PC-9 (cell line): Measurements from ENCODE around the gene ARHGAP45.
"Not testable (repeated sequence)": the region's sequence is repeated elsewhere in the genome, so short reads cannot be mapped to it uniquely, and the experiment has no call there.

Experiments
- EZH2 ChIP-seq: fragments of 200-600 bp; sonication (generic); IDR thresholded peaks from 2 replicates; pipeline ENCODE4 v1.8.0; 2017; ENCODE audit warnings: antibody characterized with exemption, low read depth
- TF ChIP-seq, protein P1 (sequence below): fragments of 200-600 bp; sonication (generic); conservative IDR thresholded peaks from 2 replicates; pipeline ENCODE4 v1.6.1; 2017; ENCODE audit warnings: mixed run types, antibody characterized with exemption, mild to moderate bottlenecking, moderate library complexity

- TF ChIP-seq EZH2, result not testable (repeated sequence)
- TF ChIP-seq, protein P1, sequence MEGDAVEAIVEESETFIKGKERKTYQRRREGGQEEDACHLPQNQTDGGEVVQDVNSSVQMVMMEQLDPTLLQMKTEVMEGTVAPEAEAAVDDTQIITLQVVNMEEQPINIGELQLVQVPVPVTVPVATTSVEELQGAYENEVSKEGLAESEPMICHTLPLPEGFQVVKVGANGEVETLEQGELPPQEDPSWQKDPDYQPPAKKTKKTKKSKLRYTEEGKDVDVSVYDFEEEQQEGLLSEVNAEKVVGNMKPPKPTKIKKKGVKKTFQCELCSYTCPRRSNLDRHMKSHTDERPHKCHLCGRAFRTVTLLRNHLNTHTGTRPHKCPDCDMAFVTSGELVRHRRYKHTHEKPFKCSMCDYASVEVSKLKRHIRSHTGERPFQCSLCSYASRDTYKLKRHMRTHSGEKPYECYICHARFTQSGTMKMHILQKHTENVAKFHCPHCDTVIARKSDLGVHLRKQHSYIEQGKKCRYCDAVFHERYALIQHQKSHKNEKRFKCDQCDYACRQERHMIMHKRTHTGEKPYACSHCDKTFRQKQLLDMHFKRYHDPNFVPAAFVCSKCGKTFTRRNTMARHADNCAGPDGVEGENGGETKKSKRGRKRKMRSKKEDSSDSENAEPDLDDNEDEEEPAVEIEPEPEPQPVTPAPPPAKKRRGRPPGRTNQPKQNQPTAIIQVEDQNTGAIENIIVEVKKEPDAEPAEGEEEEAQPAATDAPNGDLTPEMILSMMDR, result not testable (repeated sequence)
These were observed 43.1 kb upstream of the ARHGAP45 start for GRCh38 chr19:1023883-1024188.
